Measurements from ENCODE around the gene AKAP17A.
A peak's percentile ranks its signal among the peaks of the same experiment; 100 is the strongest.
"Not testable (repeated sequence)": the region's sequence is repeated elsewhere in the genome, so short reads cannot be mapped to it uniquely, and the experiment has no call there.

The AKAP17A gene

DNA sequence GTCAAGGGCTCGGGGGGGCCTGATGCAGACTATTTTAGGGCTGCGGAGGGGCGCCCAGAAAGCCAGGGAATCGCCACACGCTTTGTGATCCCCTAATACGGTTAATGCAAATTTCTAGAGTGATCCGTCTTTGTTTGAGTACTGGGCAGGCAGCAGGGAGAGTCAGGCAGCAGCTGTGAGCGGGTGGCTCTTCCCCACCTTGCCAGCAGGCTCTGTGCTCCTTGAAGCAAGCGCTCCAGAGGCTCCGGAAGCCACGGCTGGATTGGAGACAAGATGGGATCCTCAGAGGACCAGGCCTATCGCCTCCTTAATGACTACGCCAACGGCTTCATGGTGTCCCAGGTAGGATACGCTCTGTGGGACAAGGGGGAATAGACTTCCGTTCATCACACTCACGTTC lies 23.5 kb downstream of the AKAP17A start, which contains the start of gene ASMT:
Gene ASMT (plus strand): TSS at position 133 of the 400 bp plus-strand sequence. CDS start 141 bp downstream, at position 274.
- WGBS (ENCODE audit: extremely low coverage, insufficient coverage, low lambda C conversion rate), result no CpG with 5 or more reads among the region's 17 CpGs
- Histone ChIP-seq H3K36me3 (ENCODE audit: control insufficient read depth, insufficient read depth, low read length) (no peaks in the 10 kb centered on the region), H2BK15ac (replicated peaks; ENCODE audit: low read depth) (no peak within 1 kb of the TSS)

DNA sequence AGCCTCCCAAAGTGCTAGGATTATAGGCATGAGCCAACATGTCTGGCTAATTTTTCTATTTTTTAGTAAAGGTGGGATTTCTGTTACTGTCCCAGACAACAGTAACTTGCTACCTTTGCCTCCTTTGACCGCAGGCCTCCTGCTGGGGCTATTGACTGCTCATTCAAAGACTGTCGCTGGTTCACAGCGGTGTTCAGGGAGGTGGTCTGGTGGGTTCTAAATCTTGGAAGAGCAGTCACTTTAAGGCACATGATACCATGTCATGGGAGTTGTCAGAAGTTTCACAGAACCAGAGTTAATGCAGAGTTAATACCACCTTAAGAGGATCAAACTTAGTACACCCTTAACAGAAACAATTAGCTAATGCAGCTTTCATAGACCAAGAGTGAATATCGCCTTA lies 27.3 kb downstream of the AKAP17A start:
- no peak overlapping the region for H2BK15ac ChIP-seq (replicated peaks; ENCODE audit: low read depth)
- H2BK5ac ChIP-seq (ENCODE audit: low read length), result no peak overlapping the region
- H3K18ac ChIP-seq (ENCODE audit: low read length), result no peak overlapping the region
- no peak overlapping the region for H2BK120ac ChIP-seq (ENCODE audit: low read depth, low read length)
- H3K23ac ChIP-seq (ENCODE audit: low read length), result no peak overlapping the region
- no peak overlapping the region for H2AK5ac ChIP-seq (ENCODE audit: low read length)
- H3K4me1 ChIP-seq (ENCODE audit: control insufficient read depth, low read depth, low read length), result no peaks in the 10 kb centered on the region
- H3K9ac ChIP-seq (ENCODE audit: low read length), result no peak overlapping the region
- no peak overlapping the region for H3K27ac ChIP-seq (ENCODE audit: low read depth, low read length)
- H4K5ac ChIP-seq (ENCODE audit: low read length), result no peak overlapping the region
- H3K79me2 ChIP-seq (ENCODE audit: control insufficient read depth, insufficient read depth, low read length), result no peaks in the 10 kb centered on the region
- H3K27me3 ChIP-seq (ENCODE audit: insufficient read depth, low read length, poor library complexity), result no peaks in the 10 kb centered on the region
- H3K4me2 ChIP-seq (ENCODE audit: low read length), result no peak overlapping the region
- H3K36me3 ChIP-seq (ENCODE audit: control insufficient read depth, insufficient read depth, low read length), result no peaks in the 10 kb centered on the region
- no peak overlapping the region for H3K56ac ChIP-seq (ENCODE audit: low read length)
- WGBS (ENCODE audit: extremely low coverage, insufficient coverage, low lambda C conversion rate), result no CpG with 5 or more reads among the region's 4 CpGs
- no peaks in the 10 kb centered on the region for H3K79me1 ChIP-seq (ENCODE audit: low read length)
- DNase-seq, result peak; percentile 67
- H3K4me3 ChIP-seq (ENCODE audit: low read length), result no peak overlapping the region
- H3K4ac ChIP-seq (ENCODE audit: low read depth, low read length), result no peak overlapping the region
- H4K8ac ChIP-seq (ENCODE audit: low read depth, low read length), result no peak overlapping the region

More for the DNA sequence above, 23.5 kb downstream of the AKAP17A start, which contains the start of gene ASMT:
- H3K27ac ChIP-seq (ENCODE audit: low read depth, low read length), result no peak within 1 kb of the TSS
- H3K79me2 ChIP-seq (ENCODE audit: control insufficient read depth, insufficient read depth, low read length), result no peaks in the 10 kb centered on the region
- no peak within 1 kb of the TSS for H2BK120ac ChIP-seq (ENCODE audit: low read depth, low read length)
- no peak within 1 kb of the TSS for H2BK5ac ChIP-seq (ENCODE audit: low read length)
- no peak within 1 kb of the TSS for H3K4me2 ChIP-seq (ENCODE audit: low read length)
- no peak for DNase-seq
- H3K79me1 ChIP-seq (ENCODE audit: low read length), result no peaks in the 10 kb centered on the region
- peak within 1 kb of the TSS; percentile 48 for H3K23ac ChIP-seq (ENCODE audit: low read length)
- H3K9ac ChIP-seq (ENCODE audit: low read length), result no peak within 1 kb of the TSS
- no peak within 1 kb of the TSS for H3K56ac ChIP-seq (ENCODE audit: low read length)
- H4K5ac ChIP-seq (ENCODE audit: low read length), result no peak within 1 kb of the TSS
- H3K4me3 ChIP-seq (ENCODE audit: low read length), result no peak within 1 kb of the TSS
- no peak within 1 kb of the TSS for H3K18ac ChIP-seq (ENCODE audit: low read length)
- H3K27me3 ChIP-seq (ENCODE audit: insufficient read depth, low read length, poor library complexity), result no peaks in the 10 kb centered on the region
- H4K8ac ChIP-seq (ENCODE audit: low read depth, low read length), result no peak within 1 kb of the TSS
- H3K4ac ChIP-seq (ENCODE audit: low read depth, low read length), result no peak within 1 kb of the TSS
- H2AK5ac ChIP-seq (ENCODE audit: low read length), result no peak within 1 kb of the TSS
- H3K4me1 ChIP-seq (ENCODE audit: control insufficient read depth, low read depth, low read length), result no peaks in the 10 kb centered on the region

DNA sequence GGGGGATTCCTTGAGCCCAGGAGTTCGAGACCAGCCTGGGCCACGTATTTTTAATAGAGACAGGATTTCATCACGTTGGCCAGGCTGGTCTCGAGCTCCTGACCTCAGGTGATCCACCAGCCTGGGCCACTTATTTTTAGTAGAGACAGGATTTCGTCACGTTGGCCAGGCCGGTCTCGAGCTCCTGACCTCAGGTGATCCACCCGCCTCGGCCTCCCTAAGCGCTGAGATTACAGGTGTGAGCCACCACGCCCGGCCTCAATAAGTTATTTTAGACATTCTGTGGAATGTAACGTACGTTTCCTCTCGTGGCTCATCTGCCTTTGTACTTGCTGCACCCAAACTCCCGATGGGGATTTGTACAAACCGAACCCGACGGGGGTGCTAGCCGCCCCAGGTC lies 32.3 kb downstream of the AKAP17A start:
- no CpG with 5 or more reads among the region's 21 CpGs for WGBS (ENCODE audit: extremely low coverage, insufficient coverage, low lambda C conversion rate)
- no peaks in the 10 kb centered on the region for H3K79me1 ChIP-seq (ENCODE audit: low read length)
- no peak overlapping the region for H2BK120ac ChIP-seq (ENCODE audit: low read depth, low read length)
- no peak overlapping the region for H3K27ac ChIP-seq (ENCODE audit: low read depth, low read length)
- no peak overlapping the region for H2AK5ac ChIP-seq (ENCODE audit: low read length)
- H2BK5ac ChIP-seq (ENCODE audit: low read length), result no peak overlapping the region
- no peak for DNase-seq
- no peak overlapping the region for H3K23ac ChIP-seq (ENCODE audit: low read length)
- no peaks in the 10 kb centered on the region for H3K79me2 ChIP-seq (ENCODE audit: control insufficient read depth, insufficient read depth, low read length)
- no peak overlapping the region for H3K4me3 ChIP-seq (ENCODE audit: low read length)
- no peak overlapping the region for H3K56ac ChIP-seq (ENCODE audit: low read length)
- no peak overlapping the region for H4K8ac ChIP-seq (ENCODE audit: low read depth, low read length)
- no peaks in the 10 kb centered on the region for H3K4me1 ChIP-seq (ENCODE audit: control insufficient read depth, low read depth, low read length)
- no peak overlapping the region for H3K18ac ChIP-seq (ENCODE audit: low read length)
- H3K9ac ChIP-seq (ENCODE audit: low read length), result no peak overlapping the region
- H3K36me3 ChIP-seq (ENCODE audit: control insufficient read depth, insufficient read depth, low read length), result no peaks in the 10 kb centered on the region
- H3K27me3 ChIP-seq (ENCODE audit: insufficient read depth, low read length, poor library complexity), result no peaks in the 10 kb centered on the region
- no peak overlapping the region for H2BK15ac ChIP-seq (replicated peaks; ENCODE audit: low read depth)
- H4K5ac ChIP-seq (ENCODE audit: low read length), result no peak overlapping the region
- no peak overlapping the region for H3K4ac ChIP-seq (ENCODE audit: low read depth, low read length)
- H3K4me2 ChIP-seq (ENCODE audit: low read length), result no peak overlapping the region

- H3K27ac ChIP-seq (ENCODE audit: low read depth, low read length); H3K9ac ChIP-seq (ENCODE audit: low read length); H3K4ac ChIP-seq (ENCODE audit: low read depth, low read length); DNase-seq; H3K4me2 ChIP-seq (ENCODE audit: low read length); H3K79me1 ChIP-seq (ENCODE audit: low read length); H4K8ac ChIP-seq (ENCODE audit: low read depth, low read length); H2BK120ac ChIP-seq (ENCODE audit: low read depth, low read length); H3K23ac ChIP-seq (ENCODE audit: low read length); H3K56ac ChIP-seq (ENCODE audit: low read length); H3K36me3 ChIP-seq (ENCODE audit: control insufficient read depth, insufficient read depth, low read length); H2BK15ac ChIP-seq (replicated peaks; ENCODE audit: low read depth); H3K4me3 ChIP-seq (ENCODE audit: low read length); H3K27me3 ChIP-seq (ENCODE audit: insufficient read depth, low read length, poor library complexity); H3K4me1 ChIP-seq (ENCODE audit: control insufficient read depth, low read depth, low read length); H3K79me2 ChIP-seq (ENCODE audit: control insufficient read depth, insufficient read depth, low read length); H4K5ac ChIP-seq (ENCODE audit: low read length); H2AK5ac ChIP-seq (ENCODE audit: low read length); H3K18ac ChIP-seq (ENCODE audit: low read length); H2BK5ac ChIP-seq (ENCODE audit: low read length): not testable (repeated sequence)
- WGBS (ENCODE audit: extremely low coverage, insufficient coverage, low lambda C conversion rate), result no CpG with 5 or more reads among the region's 14 CpGs
Observed at GRCh38 chrX:1624158-1624860, 32.9 kb downstream of the AKAP17A start.

- not testable (repeated sequence) for H3K79me2 ChIP-seq (ENCODE audit: control insufficient read depth, insufficient read depth, low read length); H3K23ac ChIP-seq (ENCODE audit: low read length); H3K27ac ChIP-seq (ENCODE audit: low read depth, low read length); H2BK5ac ChIP-seq (ENCODE audit: low read length); H3K27me3 ChIP-seq (ENCODE audit: insufficient read depth, low read length, poor library complexity); H2BK15ac ChIP-seq (replicated peaks; ENCODE audit: low read depth); H3K18ac ChIP-seq (ENCODE audit: low read length); H3K4me2 ChIP-seq (ENCODE audit: low read length); H3K4ac ChIP-seq (ENCODE audit: low read depth, low read length); H2BK120ac ChIP-seq (ENCODE audit: low read depth, low read length); DNase-seq; H3K4me3 ChIP-seq (ENCODE audit: low read length); H3K36me3 ChIP-seq (ENCODE audit: control insufficient read depth, insufficient read depth, low read length); H4K5ac ChIP-seq (ENCODE audit: low read length); H3K56ac ChIP-seq (ENCODE audit: low read length); H3K9ac ChIP-seq (ENCODE audit: low read length); H3K79me1 ChIP-seq (ENCODE audit: low read length); H2AK5ac ChIP-seq (ENCODE audit: low read length); H4K8ac ChIP-seq (ENCODE audit: low read depth, low read length); H3K4me1 ChIP-seq (ENCODE audit: control insufficient read depth, low read depth, low read length)
- WGBS (ENCODE audit: extremely low coverage, insufficient coverage, low lambda C conversion rate), result no CpG with 5 or more reads among the region's 7 CpGs
Observed at GRCh38 chrX:1624861-1625215, 33.4 kb downstream of the AKAP17A start.

DNA sequence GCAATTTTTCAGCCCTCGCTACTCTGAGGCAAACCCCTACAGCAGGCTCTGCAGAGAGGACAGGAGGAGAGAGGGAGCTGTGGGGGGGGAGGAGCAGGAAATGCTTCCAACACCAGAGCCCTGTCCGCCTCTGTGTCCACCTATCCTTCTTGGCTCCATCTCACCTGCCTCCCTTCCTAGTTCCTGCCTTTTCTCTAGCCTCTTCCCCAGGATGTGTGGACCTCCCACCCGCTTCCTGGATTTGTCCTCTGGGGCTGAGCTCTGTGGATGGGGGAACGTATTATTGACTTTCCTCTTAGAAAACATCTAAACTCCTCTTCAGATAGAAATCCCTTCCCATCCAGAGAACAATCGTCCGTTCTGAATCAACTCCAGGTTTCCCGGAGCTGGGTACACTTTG lies 37.8 kb downstream of the AKAP17A start:
- no peak overlapping the region for H3K27ac ChIP-seq (ENCODE audit: low read depth, low read length)
- H2BK5ac ChIP-seq (ENCODE audit: low read length), result no peak overlapping the region
- H3K79me1 ChIP-seq (ENCODE audit: low read length), result no peaks in the 10 kb centered on the region
- no peak overlapping the region for H3K4ac ChIP-seq (ENCODE audit: low read depth, low read length)
- H3K36me3 ChIP-seq (ENCODE audit: control insufficient read depth, insufficient read depth, low read length), result no peaks in the 10 kb centered on the region
- no peak overlapping the region for H3K56ac ChIP-seq (ENCODE audit: low read length)
- no CpG with 5 or more reads among the region's 7 CpGs for WGBS (ENCODE audit: extremely low coverage, insufficient coverage, low lambda C conversion rate)
- no peak overlapping the region for H4K5ac ChIP-seq (ENCODE audit: low read length)
- no peak overlapping the region for H3K9ac ChIP-seq (ENCODE audit: low read length)
- H3K4me1 ChIP-seq (ENCODE audit: control insufficient read depth, low read depth, low read length), result no peaks in the 10 kb centered on the region
- no peak overlapping the region for H3K23ac ChIP-seq (ENCODE audit: low read length)
- H3K4me3 ChIP-seq (ENCODE audit: low read length), result no peak overlapping the region
- no peak overlapping the region for H2BK120ac ChIP-seq (ENCODE audit: low read depth, low read length)
- H4K8ac ChIP-seq (ENCODE audit: low read depth, low read length), result no peak overlapping the region
- H3K18ac ChIP-seq (ENCODE audit: low read length), result no peak overlapping the region
- DNase-seq, result no peak
- H2BK15ac ChIP-seq (replicated peaks; ENCODE audit: low read depth), result no peak overlapping the region
- H3K27me3 ChIP-seq (ENCODE audit: insufficient read depth, low read length, poor library complexity), result no peaks in the 10 kb centered on the region
- H3K4me2 ChIP-seq (ENCODE audit: low read length), result no peak overlapping the region
- no peak overlapping the region for H2AK5ac ChIP-seq (ENCODE audit: low read length)
- no peaks in the 10 kb centered on the region for H3K79me2 ChIP-seq (ENCODE audit: control insufficient read depth, insufficient read depth, low read length)

Measured in mesendoderm (in vitro differentiated cells).